COLO668 (cell line): ENCODE measurements around the gene G6PC2.

Source experiments
- DNase-seq: peaks from one replicate; lab custom pipeline; 2025; ENCODE audit not compliant: unreplicated experiment; lab: John Stamatoyannopoulos, UW

Gene G6PC2

DNA sequence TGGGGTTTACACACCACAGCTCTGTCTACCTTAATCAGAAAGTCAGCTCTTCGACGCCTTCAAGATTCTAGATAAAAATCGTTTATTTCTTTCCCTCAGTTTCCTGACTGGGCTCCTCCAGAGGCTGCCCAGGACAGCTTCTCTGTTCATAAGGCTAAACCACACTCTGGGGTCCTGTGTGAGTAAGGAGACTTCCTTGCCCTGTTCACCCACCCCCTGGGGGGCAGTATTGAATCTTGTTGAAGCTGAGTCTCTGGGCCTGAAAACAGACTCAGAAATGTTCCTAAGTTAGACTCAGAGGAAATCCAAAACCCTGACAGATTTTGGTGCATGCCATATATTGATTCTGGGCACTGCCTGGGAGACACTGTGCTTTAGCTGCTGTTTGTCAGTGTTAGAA is 43.0 kb downstream of the G6PC2 start:
- no peak for DNase-seq

GRCh38 chr2:168945508-168945907 is 44.4 kb downstream of the G6PC2 start:
- DNase-seq = no peak

GRCh38 chr2:168948621-168949212 is 47.6 kb downstream of the G6PC2 start:
- DNase-seq = no peak

DNA sequence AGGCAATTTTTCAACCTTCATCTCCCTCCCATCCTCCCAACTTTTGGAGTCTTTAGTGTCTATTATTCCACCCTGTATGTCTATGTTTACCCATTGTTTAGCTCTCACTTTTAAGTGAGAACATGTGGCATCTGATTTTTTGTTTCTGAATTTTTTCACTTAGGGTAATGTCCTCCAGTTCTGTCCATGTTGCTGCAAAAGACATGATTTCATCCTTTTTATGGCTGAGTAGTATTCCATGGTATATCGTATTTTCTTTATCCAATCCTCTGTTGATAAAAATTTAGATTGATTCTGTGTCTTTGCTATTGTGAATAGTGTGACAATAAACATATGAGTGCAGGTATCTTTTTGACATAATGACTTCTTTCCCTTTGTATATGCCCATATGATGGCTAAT is 48.2 kb downstream of the G6PC2 start:
- no peak for DNase-seq

DNA sequence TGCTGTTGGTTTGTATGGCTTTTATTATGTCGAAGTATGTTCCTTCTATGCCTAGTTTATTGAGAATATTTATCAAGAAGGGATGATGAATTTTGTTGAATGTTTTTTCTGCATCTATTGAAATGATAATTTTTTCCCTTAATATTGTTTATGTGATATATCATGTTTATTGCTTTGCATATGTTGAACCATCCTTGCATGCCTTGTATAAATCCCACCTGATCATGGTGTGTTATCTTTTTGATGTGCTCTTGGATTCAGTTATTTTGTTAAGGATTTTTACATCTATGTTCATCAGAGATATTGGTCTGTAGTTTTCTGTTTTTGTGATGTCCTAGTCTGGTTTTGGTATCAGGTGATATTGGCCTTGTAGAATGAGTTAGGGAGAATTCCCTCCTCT is 50.8 kb downstream of the G6PC2 start:
- no peak for DNase-seq

DNA sequence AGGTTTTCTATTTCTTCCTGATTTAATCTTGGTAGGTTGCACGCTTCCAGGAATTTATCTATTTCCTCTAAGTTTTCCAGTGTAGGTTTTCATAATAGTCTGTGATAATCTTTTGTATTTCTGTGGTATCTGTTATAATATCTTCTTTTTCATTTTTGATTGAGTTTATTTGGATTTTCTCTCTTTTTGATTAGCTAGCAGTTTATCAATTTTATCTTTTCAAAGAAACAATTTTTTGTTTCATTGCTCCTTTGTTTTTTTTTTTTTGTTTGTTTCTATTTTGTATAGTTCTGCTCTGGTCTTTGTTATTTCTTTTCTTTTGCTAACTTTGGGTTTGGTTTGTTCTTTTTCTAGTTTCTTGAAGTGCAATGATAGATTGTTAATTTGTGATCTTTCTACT is 51.3 kb downstream of the G6PC2 start:
- no peak for DNase-seq

GRCh38 chr2:168954256-168954655 is 53.2 kb downstream of the G6PC2 start:
- no peak for DNase-seq

DNA sequence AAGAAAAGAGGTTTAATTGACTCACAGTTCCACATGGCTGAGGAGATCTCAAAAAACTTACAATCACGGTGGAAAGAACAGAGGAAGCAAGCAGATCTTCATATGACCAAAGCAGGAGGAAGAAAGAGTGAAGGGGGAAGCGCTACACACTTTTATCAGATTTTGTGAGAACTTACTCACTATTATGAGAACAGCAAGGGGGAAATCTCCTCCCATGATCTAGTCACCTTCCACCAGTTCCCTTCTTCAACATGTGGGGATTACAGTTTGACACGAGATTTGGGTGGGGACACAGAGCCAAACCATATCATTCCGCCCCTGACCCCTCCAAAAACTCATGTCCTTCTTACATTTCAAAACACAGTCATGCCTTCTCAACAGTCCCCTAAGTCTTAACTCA is 54.2 kb downstream of the G6PC2 start:
- no peak for DNase-seq

- DNase-seq = no peak
Measured at GRCh38 chr2:168956392-168956791, 55.3 kb downstream of the G6PC2 start.
